IMR-90 (cell line): ENCODE measurements around the gene C10orf120.

Source experiments
- BHLHE40 ChIP-seq: fragments of 150-350 bp; IDR thresholded peaks from 2 replicates; pipeline ENCODE4 v1.6.1; 2016; ENCODE audit warnings: mild to moderate bottlenecking, low read depth, low read length
- CEBPB ChIP-seq: IDR thresholded peaks from 2 replicates; pipeline ENCODE4 v1.6.1; 2012; ENCODE audit warnings: low read depth, low read length, improper control_type of control experiment
- CTCF ChIP-seq: conservative IDR thresholded peaks from 2 replicates; pipeline ENCODE4 v1.5.1; 2012; ENCODE audit warnings: mild to moderate bottlenecking, low read depth, low read length, improper control_type of control experiment
- FOS ChIP-seq: fragments of 150-350 bp; IDR thresholded peaks from 2 replicates; pipeline ENCODE4 v1.6.1; 2016; ENCODE audit warnings: low read depth, low read length
- MAZ ChIP-seq: IDR thresholded peaks from 2 replicates; pipeline ENCODE4 v1.6.1; 2012; ENCODE audit warnings: low read depth, mild to moderate bottlenecking, low read length, improper control_type of control experiment, moderate library complexity, borderline replicate concordance
- MXI1 ChIP-seq: IDR thresholded peaks from 2 replicates; pipeline ENCODE4 v1.6.1; 2012; ENCODE audit warnings: low read depth, mild to moderate bottlenecking, low read length, moderate library complexity, borderline replicate concordance
- POLR2A ChIP-seq: IDR thresholded peaks from 2 replicates; pipeline ENCODE4 v1.6.1; 2012; ENCODE audit warnings: mild to moderate bottlenecking, low read depth, low read length
- RAD21 ChIP-seq: IDR thresholded peaks from 2 replicates; pipeline ENCODE4 v1.6.1; 2012; ENCODE audit warnings: low read length, improper control_type of control experiment
- RCOR1 ChIP-seq: IDR thresholded peaks from 2 replicates; pipeline ENCODE4 v1.6.1; 2012; ENCODE audit warnings: mild to moderate bottlenecking, low read length, improper control_type of control experiment; ENCODE audit not compliant: insufficient replicate concordance
- RFX5 ChIP-seq: IDR thresholded peaks from 2 replicates; pipeline ENCODE4 v1.8.0; 2012; ENCODE audit warnings: low read depth, mild to moderate bottlenecking, low read length, moderate library complexity
- SMC3 ChIP-seq: fragments of 150-350 bp; IDR thresholded peaks from 2 replicates; pipeline ENCODE4 v1.6.1; 2016; ENCODE audit warnings: low read depth, mild to moderate bottlenecking, antibody characterized with exemption, low read length, moderate library complexity
- USF2 ChIP-seq: fragments of 150-350 bp; IDR thresholded peaks from 2 replicates; pipeline ENCODE4 v1.6.1; 2017; ENCODE audit warnings: mild to moderate bottlenecking, antibody characterized with exemption, low read length, low read depth

DNA sequence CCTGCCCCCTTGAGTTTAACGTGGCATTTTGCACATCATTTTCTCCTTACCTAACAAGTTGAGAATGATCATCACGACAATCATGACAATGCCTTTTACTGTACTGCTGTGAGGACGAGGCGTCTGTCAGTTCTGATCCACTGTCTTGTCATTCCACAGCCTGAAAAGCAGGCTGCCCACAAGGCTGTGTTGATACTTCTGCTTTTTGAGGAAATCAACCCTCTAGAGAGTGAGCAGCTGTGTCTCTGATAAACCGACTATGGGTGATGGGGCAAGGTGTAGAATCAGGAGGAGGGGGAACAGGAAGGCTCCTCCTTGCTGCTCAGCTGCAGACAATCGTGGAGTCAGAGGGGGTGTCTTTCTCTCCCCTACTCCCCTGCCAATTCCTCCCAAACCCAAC, 30.6 kb upstream of the C10orf120 start:
- TF ChIP-seq CTCF (no peak), RFX5 (no peak), BHLHE40 (no peak), MXI1 (no peak), POLR2A (no peak), RAD21 (no peak), RCOR1 (no peak), USF2 (no peak), CEBPB (no peak), MAZ (no peak), SMC3 (no peak), FOS (no peak)
